CD14-positive monocyte (primary cell): ENCODE measurements around the gene SAT2. TPM values are rescaled to one million over a fixed set of nuclear protein-coding genes. Genes with fewer than 3 reads are reported as not detected.

Source experiments
- DNase-seq, 3 donors: peaks; one replicate each; pipeline ENCODE4 v3.0.0-alpha.2; 2011 to 2022
- H2AFZ ChIP-seq: 2 replicates; pipeline ENCODE4 v1.6.0; 2012; ENCODE audit warnings: mild to moderate bottlenecking, low read depth, low read length, inconsistent platforms; ENCODE audit not compliant: insufficient read depth, poor library complexity, severe bottlenecking
- H3K27ac ChIP-seq, 2 donors: 1 replicate in 1 of 2; 2 replicates in 1 of 2; pipeline ENCODE4 v1.5.1; 2012 to 2013; ENCODE audit warnings: low read length in 2 of 2, control low read depth in 1 of 2, inconsistent platforms in 1 of 2, low read depth in 1 of 2, mild to moderate bottlenecking in 1 of 2
- H3K27me3 ChIP-seq, 2 donors: one replicate each; pipeline versions ENCODE4 v1.6.0 to v1.6.1; 2011 to 2013; ENCODE audit warnings: low read length in 2 of 2; ENCODE audit not compliant: control insufficient read depth in 2 of 2, insufficient read depth in 2 of 2
- H3K36me3 ChIP-seq, 2 donors: replicated peaks in 1 of 2; 1 replicate in 1 of 2; 2 replicates in 1 of 2; pipeline versions ENCODE4 v1.5.1 to v1.6.1; 2012 to 2013; ENCODE audit warnings: low read length in 2 of 2, control low read depth in 1 of 2, inconsistent platforms in 1 of 2, mild to moderate bottlenecking in 1 of 2; ENCODE audit not compliant: insufficient read depth in 2 of 2, control insufficient read depth in 1 of 2
- H3K4me1 ChIP-seq, 2 donors: 1 replicate in 1 of 2; 2 replicates in 1 of 2; pipeline versions ENCODE4 v1.5.1 to v1.6.1; 2012 to 2013; ENCODE audit warnings: low read length in 2 of 2, control low read depth in 1 of 2, inconsistent platforms in 1 of 2, mild to moderate bottlenecking in 1 of 2, moderate library complexity in 1 of 2; ENCODE audit not compliant: insufficient read depth in 2 of 2, control insufficient read depth in 1 of 2
- H3K4me2 ChIP-seq: replicated peaks from 2 replicates; pipeline ENCODE3; 2012; ENCODE audit warnings: low read length, moderate library complexity, mild to moderate bottlenecking; ENCODE audit not compliant: poor library complexity, severe bottlenecking; ENCODE audit errors: extremely low read depth
- H3K4me3 ChIP-seq, 3 experiments: fragments of 200-600 bp in 1 of 3; sonication (generic) in 1 of 3; replicated peaks in 1 of 3; 1 replicate in 2 of 3; 2 replicates in 1 of 3; pipeline ENCODE4 v1.5.1; 2011 to 2013; ENCODE audit warnings: low read length in 3 of 3, mild to moderate bottlenecking in 3 of 3, control low read depth in 2 of 3, low read depth in 2 of 3, inconsistent platforms in 1 of 3, moderate library complexity in 1 of 3
- H3K79me2 ChIP-seq: 2 replicates; pipeline ENCODE4 v1.6.0; 2012; ENCODE audit warnings: mild to moderate bottlenecking, control low read depth, inconsistent platforms, low read length, moderate library complexity; ENCODE audit not compliant: insufficient read depth
- H3K9ac ChIP-seq: 2 replicates; pipeline ENCODE4 v1.6.0; 2017; ENCODE audit warnings: low read length, mild to moderate bottlenecking; ENCODE audit not compliant: insufficient read depth, poor library complexity, severe bottlenecking
- H3K9me3 ChIP-seq, 2 donors: replicated peaks in 1 of 2; 1 replicate in 1 of 2; 2 replicates in 1 of 2; pipeline versions ENCODE4 v1.5.1 to v1.6.1; 2012 to 2013; ENCODE audit warnings: low read length in 2 of 2, control low read depth in 1 of 2; ENCODE audit not compliant: control insufficient read depth in 1 of 2, insufficient read depth in 1 of 2
- H4K20me1 ChIP-seq: 2 replicates; pipeline ENCODE4 v1.6.0; 2012; ENCODE audit warnings: mild to moderate bottlenecking, low read length, control low read depth, moderate library complexity; ENCODE audit not compliant: insufficient read depth
- H3K27ac Mint-ChIP-seq, 7 donors: one replicate each; pipeline ENCODE4 v1.8.0; 2020; ENCODE audit warnings: mild to moderate bottlenecking in 7 of 7, mixed read lengths in 7 of 7, moderate library complexity in 6 of 7, inconsistent platforms in 2 of 7
- H3K27me3 Mint-ChIP-seq, 3 donors: one replicate each; pipeline ENCODE4 v1.8.0; 2021 to 2022; ENCODE audit warnings: low read depth in 3 of 3, mild to moderate bottlenecking in 3 of 3, mixed read lengths in 3 of 3, moderate library complexity in 3 of 3, inconsistent platforms in 1 of 3
- H3K36me3 Mint-ChIP-seq, 2 donors: one replicate each; pipeline ENCODE4 v1.8.0; 2020; ENCODE audit warnings: mixed read lengths in 2 of 2, inconsistent platforms in 1 of 2, mild to moderate bottlenecking in 1 of 2
- H3K4me1 Mint-ChIP-seq: one replicate; pipeline ENCODE4 v1.8.0; 2020; ENCODE audit warnings: mild to moderate bottlenecking, mixed read lengths
- H3K4me3 Mint-ChIP-seq, 2 donors: one replicate each; pipeline ENCODE4 v1.8.0; 2020; ENCODE audit warnings: mild to moderate bottlenecking in 2 of 2, mixed read lengths in 2 of 2, moderate library complexity in 1 of 2
- H3K9me3 Mint-ChIP-seq, 7 donors: one replicate each; pipeline ENCODE4 v1.8.0; 2020 to 2022; ENCODE audit warnings: mixed read lengths in 7 of 7, mild to moderate bottlenecking in 6 of 7, moderate library complexity in 6 of 7, inconsistent platforms in 2 of 7
- WGBS: methylation state at CpG from one replicate; pipeline ENCODE4 v1.1.5; 2013; ENCODE audit warnings: missing lambda C conversion rate; ENCODE audit not compliant: insufficient coverage; 5-methylcytosine and 5-hydroxymethylcytosine counted together
- intact Hi-C, 2 donors: fragments of 100-400 bp; cut with micrococcal nuclease; formaldehyde crosslinking; loops; one replicate each; pipeline versions ENCODE4 v1.15.0 to v1.15.1; 2023
- polyA minus RNA-seq: library from RNA; depleted of rRNA, polyadenylated mRNA; stranded (reverse); fragments of >200 nt; gene quantifications from 2 replicates; pipeline ENCODE4 v1.2.3, GENCODE V29; 2012
- polyA plus RNA-seq, 3 donors: library from polyadenylated mRNA; depleted of rRNA in 1 of 3; unstranded in 2 of 3; stranded (reverse) in 1 of 3; fragments of 300-500 nt in 2 of 3; fragments of >200 nt in 1 of 3; fragmentation: Illumina TruSeq in 2 of 3; gene quantifications; 1 replicate in 2 of 3; 2 replicates in 1 of 3; pipeline ENCODE4 v1.2.3, GENCODE V29; 2012 to 2021
- total RNA-seq, 12 experiments: library from RNA in 1 of 12; stranded (reverse) in 1 of 12; fragments of 120-200 nt in 1 of 12; gene quantifications; one replicate each; pipeline ENCODE4 v1.2.4 and lab custom pipeline; 2013 to 2026; ENCODE audit warnings: mixed read lengths in 6 of 12, inconsistent platforms in 1 of 12
- TF ChIP-seq, protein P1 (sequence below): fragments of 200-600 bp; IDR thresholded peaks from one replicate; pipeline ENCODE4 v1.8.0; 2022; ENCODE audit warnings: antibody characterized with exemption, mild to moderate bottlenecking

Gene SAT2
- total RNA-seq (2013) = 110 TPM
- polyA plus RNA-seq = 100 to 1,000 TPM in 1 of 3 donors, 10 to 100 TPM in 2; 83.4 to 155 (median 89.8) TPM
- 34.1 and 39.1 TPM in 2 replicates for polyA minus RNA-seq
- total RNA-seq (lab: John Stamatoyannopoulos, UW) = 9.1 to 63.8 (median 50.4) reads per million in 11 experiments

DNA sequence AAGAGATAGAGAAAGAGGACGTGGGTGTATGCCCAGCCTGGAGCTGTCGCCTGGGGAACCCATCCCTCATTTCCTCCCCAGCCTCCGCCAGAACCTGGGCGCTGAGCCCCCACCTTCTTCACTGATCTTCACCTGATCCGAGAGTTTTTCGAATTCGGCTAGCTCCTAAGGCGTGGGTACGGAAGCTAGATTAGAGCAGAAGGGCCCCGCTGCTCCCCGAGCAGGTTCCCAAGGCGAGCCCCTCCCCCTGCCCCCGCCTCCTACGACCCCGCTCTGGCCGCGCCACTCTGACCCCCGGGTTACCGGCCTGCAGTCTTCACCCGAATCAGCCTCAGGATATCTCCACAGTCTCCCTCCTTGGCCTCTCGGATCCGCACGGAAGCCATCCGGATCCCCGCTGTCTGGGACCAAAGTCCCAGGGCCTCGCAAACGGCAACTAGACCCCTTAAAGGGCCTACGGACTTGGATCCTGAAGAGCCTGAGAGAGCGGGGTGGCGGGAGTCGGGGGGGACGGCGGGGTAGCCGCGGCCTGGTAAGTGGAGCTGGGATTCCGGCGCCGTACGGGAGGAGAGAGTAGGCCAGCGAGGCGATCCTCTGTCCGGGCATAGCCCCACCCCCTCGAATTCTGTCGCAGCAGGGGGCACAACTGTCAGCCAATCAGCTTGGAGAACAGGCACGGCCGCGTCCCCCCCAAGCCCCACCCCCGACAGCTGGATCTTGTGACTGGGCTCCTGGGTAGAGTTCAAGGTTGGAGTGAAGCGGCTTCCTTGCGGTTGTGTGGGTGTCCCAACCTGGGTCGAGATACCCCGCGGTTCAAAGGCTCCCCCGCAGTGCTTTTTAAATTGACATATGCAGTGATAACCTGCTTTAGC is at the start of gene SAT2:
Gene SAT2, minus strand, starts transcription at position 572 of the 872 bp plus-strand sequence. Its CDS starts 186 bp downstream, at position 386.
- intact Hi-C loops = loop anchor here (5.0 kb wide), 1 partner anchor 60 kb away; the partner anchor contains the start of genes TP53 (in 2 of the 2) and WRAP53 (in 2 of the 2)
- H3K27me3 Mint-ChIP-seq = no peaks in the 10 kb centered on the region
- H3K79me2 ChIP-seq = peaks cover 13% of the 10 kb centered on the region
- H3K4me1 Mint-ChIP-seq = peaks cover 18% of the 10 kb centered on the region
- DNase-seq = peak; percentile 88 to 92 (median 92)
- H3K9me3 Mint-ChIP-seq = peaks cover 0 to 3% (median 0%) of the 10 kb centered on the region in 7 donors
- H3K27me3 ChIP-seq = no peaks in the 10 kb centered on the region
- peaks cover 20 to 22% of the 10 kb centered on the region in 2 donors for H3K4me1 ChIP-seq
- H4K20me1 ChIP-seq = no peaks in the 10 kb centered on the region
- peak within 1 kb of the TSS; percentile 97 for H3K4me2 ChIP-seq
- peak within 1 kb of the TSS; percentile 69 to 97 (median 80) for H3K4me3 ChIP-seq
- no peaks in the 10 kb centered on the region for H3K36me3 ChIP-seq
- peak within 1 kb of the TSS; percentile 87 to 94 for H3K27ac ChIP-seq
- 0% methylated on average over 47 of the region's 54 CpGs for WGBS
- H3K9me3 ChIP-seq = no peaks in the 10 kb centered on the region
- H3K4me3 Mint-ChIP-seq = peak within 1 kb of the TSS; percentile 92 to 93
- H3K9ac ChIP-seq = peak within 1 kb of the TSS; percentile 93
- TF ChIP-seq, protein P1, sequence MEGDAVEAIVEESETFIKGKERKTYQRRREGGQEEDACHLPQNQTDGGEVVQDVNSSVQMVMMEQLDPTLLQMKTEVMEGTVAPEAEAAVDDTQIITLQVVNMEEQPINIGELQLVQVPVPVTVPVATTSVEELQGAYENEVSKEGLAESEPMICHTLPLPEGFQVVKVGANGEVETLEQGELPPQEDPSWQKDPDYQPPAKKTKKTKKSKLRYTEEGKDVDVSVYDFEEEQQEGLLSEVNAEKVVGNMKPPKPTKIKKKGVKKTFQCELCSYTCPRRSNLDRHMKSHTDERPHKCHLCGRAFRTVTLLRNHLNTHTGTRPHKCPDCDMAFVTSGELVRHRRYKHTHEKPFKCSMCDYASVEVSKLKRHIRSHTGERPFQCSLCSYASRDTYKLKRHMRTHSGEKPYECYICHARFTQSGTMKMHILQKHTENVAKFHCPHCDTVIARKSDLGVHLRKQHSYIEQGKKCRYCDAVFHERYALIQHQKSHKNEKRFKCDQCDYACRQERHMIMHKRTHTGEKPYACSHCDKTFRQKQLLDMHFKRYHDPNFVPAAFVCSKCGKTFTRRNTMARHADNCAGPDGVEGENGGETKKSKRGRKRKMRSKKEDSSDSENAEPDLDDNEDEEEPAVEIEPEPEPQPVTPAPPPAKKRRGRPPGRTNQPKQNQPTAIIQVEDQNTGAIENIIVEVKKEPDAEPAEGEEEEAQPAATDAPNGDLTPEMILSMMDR = no peak
- H2AFZ ChIP-seq = peak within 1 kb of the TSS; percentile 66
- H3K27ac Mint-ChIP-seq = peak within 1 kb of the TSS; percentile 93 to 97 (median 95)
- H3K36me3 Mint-ChIP-seq = peaks cover 3 to 14% of the 10 kb centered on the region in 2 donors

DNA sequence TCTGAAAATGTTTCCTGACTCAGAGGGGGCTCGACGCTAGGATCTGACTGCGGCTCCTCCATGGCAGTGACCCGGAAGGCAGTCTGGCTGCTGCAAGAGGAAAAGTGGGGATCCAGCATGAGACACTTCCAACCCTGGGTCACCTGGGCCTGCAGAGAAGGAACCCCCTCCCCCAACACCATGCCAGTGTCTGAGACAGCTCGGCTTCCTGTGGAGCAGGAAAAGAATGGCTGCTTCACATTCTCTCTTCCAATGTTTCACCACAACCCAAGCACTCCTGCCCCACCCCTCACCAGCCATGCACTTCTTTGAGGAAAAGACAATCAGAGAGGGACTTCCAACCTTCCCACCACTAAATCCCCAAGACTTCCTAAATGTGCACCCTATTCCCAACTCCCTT is 48.9 kb upstream of the SAT2 start:
- no peak overlapping the region for H3K9ac ChIP-seq
- peak overlapping the region in 1 of 7 donors; percentile 61 for H3K27ac Mint-ChIP-seq

More for the DNA sequence above, 48.9 kb upstream of the SAT2 start:
- H3K4me3 Mint-ChIP-seq = no peak overlapping the region
- no peak for DNase-seq
- H3K27ac ChIP-seq = no peak overlapping the region
- intact Hi-C loops = no loop called here
- no peak overlapping the region for H2AFZ ChIP-seq
- peaks cover 43 to 59% of the 10 kb centered on the region in 2 donors for H3K36me3 Mint-ChIP-seq
- H3K36me3 ChIP-seq = peaks cover 37 to 51% of the 10 kb centered on the region in 2 donors
- no peaks in the 10 kb centered on the region for H3K4me1 Mint-ChIP-seq
- H4K20me1 ChIP-seq = peaks cover 40% of the 10 kb centered on the region
- H3K4me1 ChIP-seq = no peaks in the 10 kb centered on the region
- no peaks in the 10 kb centered on the region for H3K27me3 ChIP-seq
- H3K27me3 Mint-ChIP-seq = peaks cover 0 to 3% (median 0%) of the 10 kb centered on the region in 3 donors
- peaks cover 9 to 23% (median 14%) of the 10 kb centered on the region in 7 donors for H3K9me3 Mint-ChIP-seq
- peaks cover 10 to 16% of the 10 kb centered on the region in 2 donors for H3K9me3 ChIP-seq
- WGBS = 96% methylated on average over 5 of the region's 5 CpGs
- H3K4me2 ChIP-seq = no peak overlapping the region
- H3K4me3 ChIP-seq = no peak overlapping the region
- TF ChIP-seq, protein P1 = no peak
- peaks cover 18% of the 10 kb centered on the region for H3K79me2 ChIP-seq
